Activated CD8-positive, alpha-beta memory T cell treated with anti-CD3 and anti-CD28 coated beads, Interleukin-2, amount 50 U/mL, for 24 hours (primary cell): Measurements from ENCODE around the gene BPNT1.
"Not testable (repeated sequence)": the region's sequence is repeated elsewhere in the genome, so short reads cannot be mapped to it uniquely, and the experiment has no call there.

ENCODE experiments used
- DNase-seq: peaks from one replicate; pipeline ENCODE4 v3.0.0-alpha.2; 2020; ENCODE audit errors: extremely low read depth

The BPNT1 gene

DNA sequence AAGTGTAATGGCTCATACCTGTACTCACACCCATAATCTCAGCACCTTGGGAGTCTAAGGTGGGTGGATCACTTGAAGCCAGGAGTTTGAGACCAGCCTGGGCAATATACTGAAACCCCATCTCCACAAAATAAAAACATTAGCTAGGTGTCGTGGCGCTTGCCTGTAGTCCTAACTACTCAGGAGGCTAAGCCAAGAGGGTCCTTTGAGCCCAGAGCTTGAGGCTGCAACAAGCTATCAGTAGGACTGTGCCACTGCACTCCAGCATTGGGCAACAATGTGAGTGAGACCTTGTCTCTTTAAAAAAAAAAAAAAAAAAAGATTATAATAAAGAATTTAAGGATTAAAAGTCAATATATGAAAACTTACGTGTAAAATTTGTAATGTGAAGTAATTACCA, 11.7 kb downstream of the BPNT1 start:
- DNase-seq: no peak

DNA sequence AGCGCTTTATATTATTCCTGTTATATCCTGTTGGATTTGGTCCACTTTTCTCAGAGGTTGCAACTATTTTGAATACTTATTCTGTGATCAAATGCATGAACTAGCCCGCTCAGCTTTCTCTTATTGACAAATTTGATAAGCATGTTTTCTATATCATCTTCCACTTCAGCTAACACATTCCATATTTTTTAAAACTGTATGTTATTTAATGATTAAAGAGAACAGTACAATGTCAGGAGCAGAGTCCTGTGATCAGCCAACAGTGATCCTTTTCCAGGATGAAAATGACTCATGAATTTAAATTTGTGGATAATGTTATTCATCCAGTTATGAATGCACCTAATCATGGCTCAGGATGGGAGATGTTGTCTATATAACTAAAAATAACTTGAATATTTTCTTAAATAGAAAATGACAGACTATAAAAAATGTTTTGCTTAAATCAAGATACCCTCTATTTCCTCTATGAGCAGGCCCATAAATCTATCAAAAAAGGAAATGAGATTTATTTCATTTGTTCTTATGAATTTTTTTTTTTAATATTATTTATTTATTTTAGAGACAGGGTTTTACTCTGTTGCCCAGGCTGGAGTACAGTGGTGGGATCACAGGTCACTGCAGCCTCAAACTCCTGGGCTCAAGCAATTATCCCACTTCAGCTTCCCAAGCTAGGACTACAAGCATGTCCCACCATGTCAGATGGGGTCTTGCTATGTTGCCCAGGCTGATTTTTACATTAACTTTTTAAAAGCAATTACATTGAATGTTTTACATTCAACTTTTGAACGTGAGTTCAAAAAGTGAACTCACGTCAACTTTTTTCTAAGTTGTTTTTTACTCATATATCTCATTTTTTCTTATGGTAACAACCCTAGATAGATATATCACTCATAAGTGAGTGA, 12.5 kb downstream of the BPNT1 start:
- DNase-seq: no peak

DNA sequence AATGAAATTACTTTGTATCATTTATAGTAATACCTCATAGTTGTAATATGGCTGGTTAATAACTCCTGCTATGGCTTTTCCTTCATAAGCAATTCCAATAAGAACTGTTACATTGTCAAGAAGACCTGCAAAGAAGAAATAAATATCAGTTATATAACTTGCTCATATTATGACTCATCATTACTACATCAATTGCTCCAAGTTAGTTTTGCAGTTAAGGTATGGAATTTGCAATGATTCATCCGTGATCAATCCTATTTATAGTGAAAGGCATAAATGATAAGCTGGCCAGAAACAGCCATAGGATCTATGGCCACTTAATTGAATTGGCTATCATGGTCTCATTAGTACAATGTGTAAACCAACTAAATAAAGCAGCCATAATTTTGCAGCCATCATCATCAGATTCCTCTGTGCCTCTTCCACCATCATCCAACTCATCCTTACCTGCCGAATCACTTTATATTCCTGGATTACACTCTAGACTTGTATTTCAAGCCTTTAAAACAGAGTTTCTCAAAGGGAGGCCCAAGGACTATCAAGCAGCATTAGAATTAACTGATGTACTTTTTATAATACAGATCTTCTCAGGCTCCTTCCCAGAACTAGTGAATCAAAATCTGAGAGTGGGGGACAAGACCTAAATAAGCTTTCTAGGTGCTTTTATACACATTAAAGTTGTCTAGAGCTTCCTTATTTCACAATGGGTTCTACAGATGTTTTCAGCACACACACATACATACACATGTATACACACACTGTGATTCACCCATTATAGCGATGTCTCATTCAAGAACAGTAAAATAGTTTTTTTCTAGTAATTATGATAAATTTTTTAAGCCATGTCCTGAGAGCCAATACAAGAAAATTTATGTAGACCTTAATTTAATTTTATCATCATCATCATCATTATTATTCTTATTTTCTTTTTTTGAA, 22.1 kb downstream of the BPNT1 start:
- DNase-seq: no peak

GRCh38 chr1:220062629-220063028, 27.0 kb downstream of the BPNT1 start:
- no peak for DNase-seq

DNA sequence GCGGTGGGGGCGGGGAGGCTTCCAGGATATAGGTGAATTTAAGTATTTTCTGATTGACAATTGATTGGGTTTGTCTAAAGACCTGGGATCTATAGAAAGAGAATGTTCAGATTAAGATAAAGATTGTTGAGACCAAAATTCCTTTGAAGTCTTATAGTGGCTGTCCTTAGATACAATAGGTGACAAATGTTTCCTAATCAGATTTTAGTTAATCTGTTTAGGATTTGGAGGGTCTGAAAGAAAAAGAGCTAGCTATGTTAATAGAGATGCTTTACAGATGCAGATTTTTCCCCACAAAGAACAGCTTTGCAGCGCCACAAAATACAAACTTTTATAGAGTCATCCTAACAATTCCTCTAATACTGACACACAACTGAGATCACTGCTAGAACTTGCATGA, 28.7 kb downstream of the BPNT1 start:
- DNase-seq: no peak

GRCh38 chr1:220056374-220056773, 33.2 kb downstream of the BPNT1 start:
- DNase-seq: no peak

- peak; percentile 82 for DNase-seq
Observed at GRCh38 chr1:220046052-220046930, 43.3 kb downstream of the BPNT1 start, which contains the start of gene EPRS1. TSS of gene EPRS1 (minus strand) at chr1:220046505. CDS start at chr1:220046388, 117 bp downstream.

GRCh38 chr1:220045356-220046051, 44.1 kb downstream of the BPNT1 start:
- DNase-seq: no peak

DNA sequence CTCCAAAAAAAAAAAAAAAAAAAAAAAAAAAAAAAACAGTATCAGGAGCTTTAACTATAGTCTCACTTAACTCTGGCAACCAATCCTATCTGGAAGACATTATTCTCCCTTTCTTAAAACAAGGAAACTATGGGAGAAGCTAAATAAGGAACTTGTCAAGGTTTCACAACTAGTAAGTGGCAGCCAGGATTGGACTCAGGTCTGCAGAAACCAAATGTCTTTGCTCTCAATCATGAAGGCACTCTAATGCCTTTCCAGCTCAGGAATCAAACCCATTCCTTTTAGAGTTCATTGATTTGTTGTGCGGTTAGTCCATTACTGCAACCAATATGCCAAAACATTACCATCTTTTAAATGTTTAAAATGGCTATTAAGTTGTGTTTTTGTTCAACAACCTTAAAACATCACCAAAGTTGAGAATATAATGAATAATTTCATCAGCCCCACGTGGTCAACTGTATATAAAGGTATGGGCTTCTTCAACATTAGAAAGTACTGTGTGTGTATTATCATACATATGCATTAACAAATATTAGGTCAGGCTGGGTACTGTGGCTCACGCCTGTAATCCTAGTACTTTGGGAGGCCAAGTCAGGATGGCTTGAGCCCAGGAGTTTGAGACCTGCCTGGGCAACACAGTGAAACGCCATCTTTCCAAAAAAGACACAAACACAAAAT, 44.8 kb downstream of the BPNT1 start:
- DNase-seq: no peak

DNA sequence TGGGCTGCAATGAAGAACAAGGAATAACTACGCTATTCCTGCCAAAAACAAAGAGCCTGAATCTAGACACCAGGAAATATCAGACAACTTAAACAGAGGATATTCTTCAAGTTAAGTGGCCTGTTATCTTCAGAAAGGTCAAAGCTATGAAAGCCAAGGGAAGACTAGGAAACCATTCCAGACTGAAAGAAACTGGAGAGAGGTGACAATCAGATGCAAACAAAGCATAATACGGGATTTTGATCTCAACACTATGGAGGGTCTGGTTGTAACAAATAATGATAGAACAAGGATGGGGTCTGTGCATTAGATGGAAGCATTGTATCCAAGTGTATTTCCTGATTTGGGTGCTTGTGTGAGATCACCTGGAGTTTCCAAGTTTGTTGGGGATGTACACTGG, 45.9 kb downstream of the BPNT1 start:
- no peak for DNase-seq

- DNase-seq: no peak
Observed at GRCh38 chr1:220040028-220040596, 49.5 kb downstream of the BPNT1 start.

GRCh38 chr1:220038640-220039039, 50.9 kb downstream of the BPNT1 start:
- no peak for DNase-seq

GRCh38 chr1:220037810-220038209, 51.8 kb downstream of the BPNT1 start:
- not testable (repeated sequence) for DNase-seq

DNA sequence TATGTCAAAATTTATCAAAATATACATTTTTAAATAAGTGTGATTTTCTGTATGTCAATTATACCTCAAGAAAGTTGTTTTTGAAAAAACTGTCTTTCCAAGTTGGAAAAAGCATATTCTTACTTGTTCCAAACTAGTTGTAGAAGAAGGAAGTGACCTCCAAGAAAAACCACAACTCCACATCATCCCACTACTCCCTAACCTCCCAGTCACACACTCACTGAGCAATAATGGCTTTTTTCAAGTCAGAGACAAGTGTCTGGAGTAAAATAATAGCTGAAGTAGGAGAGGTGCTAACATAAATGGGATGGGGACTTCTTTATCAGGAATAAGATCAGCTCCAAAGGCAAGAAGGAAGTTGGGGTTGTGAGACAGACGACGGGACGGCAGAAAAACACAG, 56.7 kb downstream of the BPNT1 start:
- DNase-seq: no peak

DNA sequence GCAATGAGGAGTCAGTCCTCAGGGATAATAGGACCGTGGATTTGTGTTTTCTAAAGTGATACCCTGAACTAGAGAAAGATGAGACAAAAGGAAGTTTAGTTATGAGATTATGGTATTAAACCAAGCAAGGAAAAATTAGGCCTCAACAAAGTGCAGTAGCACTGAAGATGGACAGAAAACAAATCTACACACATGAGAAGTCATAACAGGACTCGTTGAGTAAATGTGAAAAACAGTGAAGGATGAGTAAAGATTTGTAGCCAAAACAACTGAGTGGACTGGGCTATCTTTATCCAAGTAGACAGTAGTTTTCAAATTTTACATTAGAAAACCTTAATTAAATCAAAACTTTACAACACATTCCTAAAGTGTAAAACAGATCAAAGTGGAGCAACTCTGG, 58.3 kb downstream of the BPNT1 start:
- DNase-seq: no peak

- DNase-seq: no peak
Observed at GRCh38 chr1:220028346-220028895, 61.2 kb downstream of the BPNT1 start.

DNA sequence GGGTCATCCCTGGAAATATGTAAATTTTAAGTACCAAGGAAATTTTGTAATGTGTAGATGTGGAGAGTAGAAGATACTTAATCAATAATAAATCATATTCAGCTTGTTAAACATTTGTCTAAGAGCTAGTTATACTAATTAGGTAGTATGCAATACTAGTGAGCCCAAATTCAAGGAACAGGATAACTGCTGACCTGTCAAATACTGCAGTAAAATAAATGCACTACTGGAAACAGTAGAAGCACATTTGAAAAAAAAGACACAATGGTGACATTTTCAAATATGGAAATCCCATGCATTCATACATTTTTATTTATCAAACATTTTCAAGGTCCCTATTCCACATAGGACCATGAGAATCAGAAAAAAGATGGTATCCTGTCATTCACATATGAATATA, 70.5 kb downstream of the BPNT1 start:
- DNase-seq: no peak

GRCh38 chr1:220013497-220013896, 76.1 kb downstream of the BPNT1 start:
- DNase-seq: no peak

GRCh38 chr1:220012259-220012658, 77.3 kb downstream of the BPNT1 start:
- no peak for DNase-seq

- DNase-seq: no peak
Observed at GRCh38 chr1:220011620-220012019, 78.0 kb downstream of the BPNT1 start.
